ENCODE data around the gene EIF4EBP2. TPM values are rescaled to one million over a fixed set of nuclear protein-coding genes. Genes with fewer than 3 reads are reported as not detected.

EIF4EBP2 gene
- total RNA-seq, 6 experiments from 2014 or later = 32.7 to 51.0 (median 40.3) TPM

DNA sequence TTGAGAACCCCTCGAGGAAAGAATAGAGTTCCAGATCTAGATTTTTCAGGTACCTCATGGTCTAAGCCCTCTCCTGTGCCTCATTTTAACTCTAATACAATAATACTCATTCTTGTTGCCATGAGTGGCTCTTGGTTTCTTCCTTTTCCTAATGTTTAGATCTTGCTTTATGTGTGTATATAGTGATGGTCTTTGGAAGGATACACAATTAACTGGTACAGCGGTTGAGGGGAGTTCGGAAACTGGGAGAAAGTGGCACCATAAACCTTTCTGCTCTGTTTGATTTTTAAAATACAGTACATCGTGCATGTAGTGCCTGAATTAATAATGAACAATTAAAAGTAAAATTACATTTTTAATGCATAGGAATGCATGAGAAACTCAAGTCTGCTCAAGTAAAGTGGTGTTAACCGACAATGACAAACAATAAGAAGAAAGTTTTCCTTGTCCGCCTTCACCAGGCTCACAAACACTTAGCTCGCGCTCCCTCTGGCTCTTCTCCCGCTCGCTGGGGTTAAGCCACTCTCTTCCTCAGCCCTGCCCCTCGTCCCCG lies 386 bp upstream of the EIF4EBP2 start:
- DNase-seq = no peak
- Mint-ChIP-seq H3K9me3 (no peaks in the 10 kb centered on the region), H3K27ac (peak overlapping the region; percentile 93), H3K4me3 (peak overlapping the region; percentile 92), H3K27me3 (ENCODE audit: insufficient read depth) (peaks cover 2% of the 10 kb centered on the region), H3K36me3 (ENCODE audit: low read depth) (peaks cover 3% of the 10 kb centered on the region; the same call in 1 of the 2 replicates), H3K4me1 (ENCODE audit: low read depth) (peaks cover 26% of the 10 kb centered on the region)
- TF ChIP-seq CTCF (IDR thresholded peaks at IDR 0.05) = no peak

DNA sequence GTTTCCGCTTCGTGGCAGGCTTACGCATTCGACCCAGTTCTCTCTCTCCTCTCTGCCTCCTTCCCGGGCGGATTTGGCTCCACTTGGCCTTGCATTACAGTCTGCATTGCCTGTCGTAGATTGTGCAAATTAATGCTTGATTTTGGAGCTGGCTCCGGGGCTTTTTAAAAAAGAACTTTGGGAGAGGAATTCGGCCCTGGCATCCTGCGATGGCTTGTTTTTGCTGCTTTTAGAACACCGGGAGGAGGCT lies 767 bp downstream of the EIF4EBP2 start:
- Mint-ChIP-seq H3K27ac (peak overlapping the region; percentile 93), H3K4me3 (peak overlapping the region; percentile 92), H3K9me3 (no peaks in the 10 kb centered on the region), H3K36me3 (ENCODE audit: low read depth) (peaks cover 6% of the 10 kb centered on the region), H3K27me3 (ENCODE audit: insufficient read depth) (peaks cover 2% of the 10 kb centered on the region), H3K4me1 (ENCODE audit: low read depth) (peaks cover 37% of the 10 kb centered on the region)
- no peak for TF ChIP-seq CTCF (IDR thresholded peaks at IDR 0.05)
- peak; percentile 20 for DNase-seq

GRCh38 chr10:70405037-70405824 lies 1.3 kb downstream of the EIF4EBP2 start:
- DNase-seq = peak; percentile 89
- Mint-ChIP-seq H3K27ac (peak overlapping the region; percentile 93), H3K36me3 (ENCODE audit: low read depth) (peaks cover 9% of the 10 kb centered on the region), H3K4me3 (peak overlapping the region; percentile 92), H3K27me3 (ENCODE audit: insufficient read depth) (peaks cover 2% of the 10 kb centered on the region), H3K4me1 (ENCODE audit: low read depth) (peaks cover 41% of the 10 kb centered on the region), H3K9me3 (no peaks in the 10 kb centered on the region)
- TF ChIP-seq CTCF (IDR thresholded peaks at IDR 0.05) = no peak

DNA sequence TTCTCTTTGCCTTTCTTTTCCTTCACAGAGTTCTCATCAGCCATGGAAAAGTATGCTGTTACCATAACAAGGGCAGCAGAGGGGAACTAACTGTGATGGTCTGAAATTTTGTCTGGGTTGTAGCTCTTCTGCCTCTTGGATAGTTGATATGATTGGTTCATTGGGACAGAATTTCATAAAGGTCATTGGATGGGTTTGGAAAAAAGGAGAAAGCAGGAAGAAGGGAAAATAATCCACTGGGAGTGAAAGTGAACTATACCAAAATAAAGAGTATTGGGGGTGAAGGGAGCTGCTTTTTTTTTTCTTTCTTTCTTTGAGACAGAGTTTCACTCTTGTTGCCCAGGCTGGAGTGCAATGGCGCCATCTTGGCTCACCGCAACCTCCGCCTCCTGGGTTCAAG lies 5.8 kb downstream of the EIF4EBP2 start:
- Mint-ChIP-seq H3K4me3 (no peak overlapping the region), H3K27me3 (ENCODE audit: insufficient read depth) (peaks cover 2% of the 10 kb centered on the region; the same call in 1 of the 2 replicates), H3K27ac (no peak overlapping the region), H3K36me3 (ENCODE audit: low read depth) (peaks cover 9% of the 10 kb centered on the region), H3K9me3 (no peaks in the 10 kb centered on the region), H3K4me1 (ENCODE audit: low read depth) (peaks cover 63% of the 10 kb centered on the region)
- no peak for TF ChIP-seq CTCF (IDR thresholded peaks at IDR 0.05)
- no peak for DNase-seq

DNA sequence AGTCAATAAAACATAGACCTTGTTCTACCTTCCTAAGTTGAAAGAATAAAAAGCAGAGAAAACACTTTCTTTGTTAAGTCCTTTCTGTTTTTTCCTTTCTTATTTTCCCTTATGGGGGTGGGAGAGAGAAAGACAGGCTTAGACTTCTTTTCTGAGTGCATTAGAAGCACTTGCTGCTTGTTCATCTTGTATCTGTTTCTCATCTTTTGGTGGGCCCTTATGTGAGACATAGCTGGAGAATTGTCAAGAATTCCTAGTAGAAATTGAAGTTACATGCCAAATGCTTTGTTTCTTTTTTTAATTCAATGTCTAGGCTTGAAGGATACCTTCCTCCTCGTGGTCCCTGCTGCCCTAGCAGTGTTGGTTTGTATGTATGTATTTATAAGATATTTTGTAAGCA lies 6.7 kb downstream of the EIF4EBP2 start:
- H3K4me1 Mint-ChIP-seq (ENCODE audit: low read depth) = peaks cover 63% of the 10 kb centered on the region
- no peak for TF ChIP-seq CTCF (IDR thresholded peaks at IDR 0.05)
- no peaks in the 10 kb centered on the region for H3K9me3 Mint-ChIP-seq
- DNase-seq = no peak
- H3K27me3 Mint-ChIP-seq (ENCODE audit: insufficient read depth) = no peaks in the 10 kb centered on the region; the same call in none of the 2 replicates
- H3K36me3 Mint-ChIP-seq (ENCODE audit: low read depth) = peaks cover 12% of the 10 kb centered on the region
- H3K27ac Mint-ChIP-seq = no peak overlapping the region
- no peak overlapping the region for H3K4me3 Mint-ChIP-seq

All from HFFc6 (cell line).